Measurements from ENCODE around the gene GINS1.

Gene GINS1

GRCh38 chr20:25496165-25496967 is 88.9 kb downstream of the GINS1 start:
- no peak for DNase-seq

GRCh38 chr20:25496968-25497401 is 89.5 kb downstream of the GINS1 start:
- no peak for DNase-seq

- DNase-seq: no peak
Observed at GRCh38 chr20:25497586-25498279, 90.3 kb downstream of the GINS1 start.

Data from stimulated activated naive CD4-positive, alpha-beta T cell treated with Interleukin-2 at 50 U/mL for 16 hours (primary cell).